HG03039 (cell line): Measurements from ENCODE around the gene RHOC.

Experiments
- ATAC-seq: cut with Tn5 transposase; IDR thresholded peaks from one replicate; pipeline ENCODE4 v1.9.1; 2021; ENCODE audit warnings: mild to moderate bottlenecking, moderate library complexity; ENCODE audit not compliant: unreplicated experiment

Gene RHOC

GRCh38 chr1:112702420-112703261 lies 4.3 kb downstream of the RHOC start:
- no peak for ATAC-seq

GRCh38 chr1:112702067-112702395 lies 4.9 kb downstream of the RHOC start:
- ATAC-seq, result no peak

GRCh38 chr1:112701227-112702066 lies 5.5 kb downstream of the RHOC start:
- ATAC-seq, result no peak

GRCh38 chr1:112700290-112701226 lies 6.4 kb downstream of the RHOC start:
- ATAC-seq, result no peak

GRCh38 chr1:112699425-112700144 lies 7.3 kb downstream of the RHOC start:
- ATAC-seq, result no peak

- ATAC-seq, result no peak
Observed at GRCh38 chr1:112698366-112699310, 8.3 kb downstream of the RHOC start.

- ATAC-seq, result no peak
Observed at GRCh38 chr1:112697781-112698201, 9.1 kb downstream of the RHOC start.

- ATAC-seq, result no peak
Observed at GRCh38 chr1:112696578-112697314, 10.2 kb downstream of the RHOC start.

GRCh38 chr1:112695276-112695675 lies 11.7 kb downstream of the RHOC start:
- no peak for ATAC-seq

- no peak for ATAC-seq
Observed at GRCh38 chr1:112694363-112694929, 12.5 kb downstream of the RHOC start.

- no peak for ATAC-seq
Observed at GRCh38 chr1:112693821-112694220, 13.1 kb downstream of the RHOC start.

- no peak for ATAC-seq
Observed at GRCh38 chr1:112692681-112693080, 14.2 kb downstream of the RHOC start.

GRCh38 chr1:112689842-112690237 lies 17.1 kb downstream of the RHOC start:
- no peak for ATAC-seq

- ATAC-seq, result no peak
Observed at GRCh38 chr1:112689196-112689841, 17.6 kb downstream of the RHOC start.

GRCh38 chr1:112688781-112689193 lies 18.1 kb downstream of the RHOC start:
- ATAC-seq, result no peak

- ATAC-seq, result no peak
Observed at GRCh38 chr1:112687785-112688496, 19.0 kb downstream of the RHOC start.

GRCh38 chr1:112687361-112687760 lies 19.6 kb downstream of the RHOC start:
- ATAC-seq, result no peak
